DLD1 (cell line): ENCODE results near the gene SGPP2.

Experiments
- in situ Hi-C: cut with HindIII; loops from 2 replicates; pipeline ENCODE4 v1.10.0; 2017; ENCODE audit warnings: low sequenced_read_pairs

The SGPP2 gene

DNA sequence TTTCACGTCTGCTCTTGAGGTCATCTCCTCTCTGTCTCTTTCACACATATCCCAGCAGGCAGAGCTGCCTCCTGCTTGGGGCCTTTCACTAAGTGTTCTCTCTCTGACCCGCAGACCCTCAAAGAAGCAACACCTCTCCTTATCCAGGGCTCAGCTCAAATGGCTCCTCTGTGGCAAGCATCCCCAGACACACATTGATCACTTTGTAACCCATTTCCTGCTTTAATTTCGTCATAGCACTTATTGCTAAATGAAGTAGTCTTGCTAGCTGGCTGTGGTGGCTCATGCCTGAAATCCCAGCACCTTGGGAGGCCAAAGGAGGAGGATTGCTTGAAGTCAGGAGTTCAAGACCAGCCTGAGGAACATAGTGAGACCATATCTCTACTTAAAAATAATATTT, 41.4 kb downstream of the SGPP2 start:
- in situ Hi-C loops = no loop called here

DNA sequence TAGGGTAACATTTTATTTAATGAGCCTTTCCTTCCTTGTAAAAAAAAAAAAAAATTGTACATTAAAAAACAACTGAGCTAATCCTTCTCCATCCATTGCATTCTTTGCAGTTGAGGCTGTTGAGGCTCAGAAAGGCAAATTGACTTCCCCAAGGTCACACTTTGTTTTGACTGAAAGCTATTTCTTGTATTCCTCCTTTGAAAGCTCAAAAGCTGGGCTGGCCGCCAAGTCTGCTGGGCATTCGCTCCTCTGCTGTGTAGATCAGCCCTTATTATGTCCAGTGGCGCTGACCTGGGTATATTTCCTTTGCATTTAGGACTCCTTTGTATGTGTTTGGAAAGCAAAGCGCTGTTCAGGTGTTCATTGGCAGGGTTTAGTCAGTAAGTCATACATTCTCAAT, 44.0 kb downstream of the SGPP2 start:
- in situ Hi-C loops = no loop called here

DNA sequence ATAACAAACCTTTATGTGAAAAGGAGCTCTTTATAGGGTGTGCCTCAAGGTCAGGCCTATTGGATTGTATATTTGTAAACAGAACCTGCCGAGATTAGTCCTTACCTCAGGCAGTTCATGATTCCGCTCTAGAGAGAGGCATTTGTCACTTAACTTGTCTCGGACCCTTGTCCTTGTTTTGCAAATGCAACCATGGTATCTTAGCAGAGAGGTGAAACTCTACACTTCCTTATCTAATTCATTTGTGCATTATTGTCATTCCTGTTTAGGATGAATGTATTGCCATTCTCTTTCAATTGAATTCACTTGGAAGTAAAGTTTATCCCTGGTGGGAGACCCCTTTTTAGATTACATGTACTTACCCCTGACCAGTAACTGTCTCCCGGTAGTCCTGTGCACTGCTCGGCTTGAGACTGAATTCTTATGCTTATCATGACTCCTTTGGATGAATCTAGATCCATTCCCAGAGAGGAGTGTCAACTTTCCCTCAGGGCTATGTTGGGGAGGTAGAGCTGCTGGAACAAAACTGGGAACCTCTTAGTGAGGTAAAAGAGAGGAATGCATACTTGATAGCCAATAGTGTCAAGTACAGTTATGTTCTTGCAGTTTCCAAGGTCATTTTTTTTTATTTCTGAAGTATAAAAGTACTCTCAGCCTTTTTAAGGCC, 46.6 kb downstream of the SGPP2 start:
- in situ Hi-C loops = no loop called here

DNA sequence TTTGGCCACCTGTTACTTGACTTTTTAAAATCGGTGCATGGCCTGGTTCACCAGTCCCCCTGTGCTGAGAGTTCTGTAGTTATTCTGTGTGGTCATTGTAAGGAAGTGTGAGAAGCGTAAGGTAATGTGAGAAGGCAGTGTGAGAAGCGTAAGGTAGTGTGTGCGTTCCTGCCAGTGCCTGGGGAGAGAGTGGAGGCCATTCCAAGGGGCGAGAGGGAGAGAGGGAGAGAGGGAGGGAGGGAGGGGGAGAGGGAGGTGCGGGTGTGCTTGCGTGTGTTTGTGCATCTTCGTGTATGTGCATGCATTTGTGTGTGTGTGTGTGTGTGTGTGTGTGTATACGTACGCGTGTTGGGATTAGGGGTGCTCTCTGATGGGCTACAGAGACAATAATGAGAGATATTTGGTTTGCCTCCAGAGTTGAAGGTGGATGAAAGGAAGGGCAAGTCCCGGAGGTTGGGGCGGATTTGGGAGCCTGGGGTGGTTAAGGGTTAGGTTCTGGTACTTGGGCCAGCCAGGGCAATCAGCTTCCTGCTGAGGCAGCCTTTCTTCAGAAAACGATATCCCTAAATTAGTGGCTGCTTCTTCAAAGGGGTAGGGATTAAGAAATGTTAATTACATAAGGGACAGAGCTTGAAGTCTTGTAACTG, 53.7 kb downstream of the SGPP2 start:
- in situ Hi-C loops = no loop called here

DNA sequence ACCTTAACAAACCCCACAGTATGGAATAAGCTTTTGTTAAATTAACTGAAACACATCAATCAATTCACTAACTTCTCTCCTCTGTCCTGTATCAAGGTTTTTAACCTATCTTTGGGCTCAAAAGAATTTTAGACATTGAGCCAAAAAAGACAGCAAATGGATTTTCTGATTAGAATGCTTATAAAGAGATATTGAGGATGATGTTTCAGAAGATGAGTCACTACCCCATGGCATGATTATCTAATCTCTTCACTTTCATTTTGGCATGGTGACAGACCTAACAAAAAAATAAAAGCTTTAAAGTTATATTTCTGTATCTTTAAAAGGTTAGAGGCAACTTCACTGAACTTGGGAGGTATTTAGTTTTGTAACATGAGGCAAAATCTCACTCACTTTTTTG, 55.5 kb downstream of the SGPP2 start:
- in situ Hi-C loops = no loop called here

DNA sequence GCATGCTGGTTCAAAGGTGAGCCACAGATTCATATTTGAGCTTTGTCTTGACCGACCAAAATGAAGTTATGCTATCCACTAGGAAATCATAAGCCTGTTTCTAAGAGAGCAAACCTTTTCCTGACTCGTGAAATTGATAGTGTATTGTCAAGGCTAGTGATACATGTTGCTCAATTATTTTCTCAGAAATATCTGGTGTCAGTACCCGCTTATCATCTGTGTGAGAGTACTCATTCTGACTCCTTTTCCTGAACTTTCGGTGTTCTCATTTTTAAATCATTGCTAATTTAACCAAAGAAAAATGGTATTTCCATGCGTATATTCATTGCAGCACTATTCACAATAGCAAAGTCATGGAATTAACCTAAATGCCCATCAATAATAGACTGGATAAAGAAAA, 56.2 kb downstream of the SGPP2 start:
- in situ Hi-C loops = no loop called here

DNA sequence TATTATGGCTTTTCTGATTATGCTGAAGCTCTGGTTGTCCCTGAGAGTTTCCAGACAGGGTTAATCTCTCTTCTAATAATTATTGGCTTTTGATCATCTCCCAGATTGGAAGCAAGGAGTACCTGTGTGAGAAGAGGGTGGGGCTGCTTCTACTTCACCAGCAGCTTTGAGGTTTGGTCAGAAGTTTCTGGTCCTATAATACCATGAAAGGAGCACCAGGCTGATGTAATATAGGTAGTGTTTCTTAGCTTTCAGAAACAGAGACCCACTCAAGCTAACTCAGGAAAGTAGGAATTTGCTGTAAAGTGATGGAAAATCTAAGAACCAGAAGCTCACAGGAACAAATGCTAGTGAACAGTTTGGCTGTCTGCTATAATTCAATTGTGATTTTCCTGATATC, 57.6 kb downstream of the SGPP2 start:
- in situ Hi-C loops = no loop called here

DNA sequence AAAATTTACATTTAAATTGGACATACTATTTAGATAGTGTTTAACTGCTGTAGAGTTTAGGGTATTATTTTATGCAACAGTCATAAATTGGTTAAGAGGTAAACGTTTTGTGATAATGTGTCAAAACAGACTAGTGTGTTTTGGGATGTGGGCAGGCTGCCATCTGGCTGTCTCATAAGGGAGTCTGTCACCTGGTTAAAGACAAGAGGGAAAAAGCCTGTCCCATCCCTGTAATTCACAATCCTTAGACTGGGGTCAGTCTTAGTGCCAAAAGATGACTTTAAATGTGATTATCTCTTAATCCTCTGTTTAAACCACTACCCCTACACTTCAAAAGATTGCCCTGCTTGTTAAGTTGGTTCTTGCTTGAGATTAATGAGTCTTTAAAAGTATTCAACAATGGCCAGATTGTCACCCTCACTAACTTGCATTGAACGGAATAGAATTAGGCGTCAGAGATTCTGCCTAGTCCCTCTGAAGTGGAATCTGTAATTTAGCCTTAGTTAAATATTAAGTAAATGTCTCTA, 59.2 kb downstream of the SGPP2 start:
- in situ Hi-C loops = no loop called here

DNA sequence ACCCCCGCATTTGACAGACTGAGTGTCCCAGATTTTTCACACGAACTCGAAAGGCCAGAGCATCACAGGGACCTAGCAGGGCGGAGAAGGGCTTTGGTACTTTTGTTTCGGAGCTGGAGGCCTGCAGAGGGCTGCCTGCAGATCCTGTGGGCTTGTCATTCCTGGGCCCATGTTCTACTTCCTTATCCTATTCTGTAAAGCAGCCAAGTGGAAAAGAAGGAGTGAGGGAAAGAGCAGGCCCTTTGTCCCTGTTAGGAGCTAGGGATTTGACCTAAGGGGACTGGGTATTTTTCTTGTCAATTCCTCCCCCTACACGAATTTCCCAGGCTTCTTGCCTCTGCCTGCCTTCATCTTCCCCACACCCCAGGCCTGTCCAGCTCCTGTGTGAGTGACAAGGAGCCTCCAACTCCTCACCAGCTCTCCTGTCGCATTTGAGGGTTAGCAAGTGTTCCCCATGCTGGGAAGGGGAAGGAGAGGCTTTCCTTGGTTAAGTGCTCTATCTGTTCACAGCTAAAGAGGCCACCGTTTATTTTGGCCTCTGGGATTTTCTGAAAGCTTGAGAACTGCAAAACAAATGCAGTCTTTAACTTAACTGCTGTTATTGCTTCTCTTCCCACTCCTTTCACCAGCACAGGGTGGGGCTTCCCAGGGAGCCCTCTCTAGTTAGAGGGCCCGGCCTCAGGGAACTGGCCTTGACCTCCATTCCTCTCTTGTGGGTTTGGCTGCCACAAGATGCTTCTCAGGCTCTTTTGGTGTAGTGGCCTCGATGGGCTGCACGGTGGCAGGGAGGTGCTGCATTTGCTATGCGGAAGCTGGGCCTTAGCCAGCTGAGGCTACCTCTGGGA, 61.2 kb downstream of the SGPP2 start:
- in situ Hi-C loops = no loop called here

DNA sequence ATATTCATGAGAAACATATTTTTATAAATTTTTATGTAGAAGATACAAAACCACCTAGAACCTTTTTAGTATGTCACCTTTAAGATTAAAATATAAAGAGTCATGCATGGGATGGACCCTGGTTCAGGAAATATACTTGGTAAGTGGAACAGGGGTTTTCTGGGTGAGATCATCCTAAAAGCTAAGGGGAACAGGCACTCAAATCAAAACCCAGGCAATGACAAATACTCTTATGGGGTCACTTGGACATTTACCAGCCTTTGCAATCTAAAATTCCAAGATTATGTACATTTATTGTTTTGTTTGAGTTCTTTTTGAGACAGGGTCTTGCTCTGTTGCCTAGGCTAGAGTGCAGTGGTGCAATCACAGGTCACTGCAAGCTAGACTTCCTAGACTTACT, 65.8 kb downstream of the SGPP2 start:
- in situ Hi-C loops = no loop called here

DNA sequence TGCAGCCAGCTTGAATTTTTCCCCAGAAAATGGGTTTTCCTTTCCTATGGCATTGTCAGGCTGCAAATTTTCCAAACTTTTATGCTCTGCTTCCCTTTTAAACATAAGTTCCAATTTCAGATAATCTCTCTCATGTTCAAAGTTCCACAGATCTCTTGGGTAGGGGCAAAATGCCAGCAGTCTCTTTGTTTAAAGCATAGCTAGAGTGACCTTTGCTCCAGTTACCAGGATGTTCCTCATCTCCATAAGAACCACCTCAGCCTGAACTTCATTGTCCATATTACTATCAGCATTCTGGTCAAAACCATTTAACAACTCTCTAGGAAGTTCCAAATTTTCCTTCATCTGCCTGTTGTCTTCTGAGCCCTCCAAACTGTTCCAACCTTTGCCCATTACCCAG, 68.3 kb downstream of the SGPP2 start:
- in situ Hi-C loops = no loop called here

DNA sequence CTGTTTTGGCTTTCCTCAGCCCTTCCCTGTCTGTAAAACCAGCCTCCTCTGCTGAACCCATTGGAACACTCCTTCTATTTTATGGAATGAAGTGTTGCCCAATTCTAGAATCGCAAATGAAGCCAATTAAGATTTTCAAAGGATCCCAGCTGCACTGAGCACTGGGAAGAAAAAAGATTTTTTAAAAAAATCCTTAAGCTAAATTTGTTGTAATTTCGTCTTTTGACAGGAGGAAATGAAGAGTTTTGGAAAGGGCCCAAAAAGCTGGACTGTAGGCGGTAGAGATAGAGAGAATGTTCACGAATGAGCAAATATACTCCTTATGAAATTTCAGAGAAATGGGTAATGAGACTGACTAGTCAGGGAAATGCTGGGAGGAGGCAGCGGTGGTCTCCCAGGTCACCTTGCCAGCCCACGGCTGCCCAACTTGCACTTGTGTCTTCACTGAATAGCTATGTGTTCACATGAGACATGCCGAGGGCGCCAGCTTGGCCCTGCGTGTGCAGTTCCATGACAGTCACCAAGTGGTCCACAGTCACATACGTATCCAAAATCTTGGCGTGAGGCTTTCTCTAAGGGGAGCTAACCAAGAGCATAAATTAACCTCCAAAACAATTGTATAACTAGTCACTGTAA, 69.9 kb downstream of the SGPP2 start:
- in situ Hi-C loops = no loop called here

DNA sequence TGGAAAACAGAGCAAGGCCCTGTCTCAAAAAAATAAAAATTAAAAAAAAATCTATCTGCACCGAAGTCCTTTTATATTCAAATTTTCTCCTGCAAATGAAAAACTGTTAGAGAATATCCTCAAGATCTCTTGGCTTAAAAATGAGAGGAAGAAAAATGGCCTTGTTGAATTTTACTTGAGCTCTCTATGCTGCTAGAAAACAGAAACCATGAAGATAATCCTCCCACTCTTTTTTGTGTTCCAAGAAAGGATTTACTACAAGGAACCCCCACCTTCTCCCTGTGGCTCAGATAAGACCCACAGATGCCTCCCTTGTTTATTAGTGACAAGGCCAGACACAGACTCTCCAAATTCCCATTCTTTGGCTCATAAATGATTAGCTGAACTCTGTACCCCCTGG, 71.0 kb downstream of the SGPP2 start:
- in situ Hi-C loops = no loop called here

DNA sequence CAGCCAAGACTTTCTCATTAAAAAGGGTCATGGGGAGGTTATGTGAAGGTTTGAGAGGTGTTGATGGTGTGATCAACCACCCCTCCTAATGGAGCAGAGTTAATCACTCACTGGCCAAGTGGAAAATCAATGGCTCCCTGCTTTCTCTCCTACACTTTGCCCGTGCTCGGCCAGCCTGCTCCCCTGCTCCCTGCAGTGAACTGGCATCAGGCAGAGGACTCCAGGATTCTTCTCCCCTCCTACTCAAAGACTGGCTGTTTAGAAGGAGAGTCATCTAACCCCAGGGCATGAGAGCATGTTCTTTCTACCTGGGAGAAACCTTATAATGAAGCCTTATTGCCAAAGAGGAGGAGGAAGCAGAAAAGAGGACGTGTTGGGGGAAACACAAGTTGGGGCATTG, 74.9 kb downstream of the SGPP2 start:
- in situ Hi-C loops = no loop called here

DNA sequence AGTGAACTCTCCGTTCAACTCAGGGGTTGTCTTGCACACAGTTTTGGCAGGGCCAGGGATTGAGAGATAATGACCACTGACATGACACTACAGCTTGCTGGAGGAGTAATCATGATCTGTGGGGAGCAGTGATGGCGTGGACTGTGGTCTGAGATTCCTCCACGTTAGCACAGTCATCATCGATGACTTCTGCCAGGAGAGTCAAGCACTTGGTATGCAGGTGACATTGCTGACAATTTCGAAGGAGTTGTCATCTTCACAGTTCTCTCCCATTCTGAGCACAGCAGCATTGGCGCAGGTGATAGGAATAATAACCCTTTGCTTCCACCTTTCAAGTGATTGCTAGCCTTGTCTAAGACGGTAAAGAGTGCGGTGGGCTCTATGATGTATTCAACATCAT, 79.8 kb downstream of the SGPP2 start:
- in situ Hi-C loops = no loop called here

DNA sequence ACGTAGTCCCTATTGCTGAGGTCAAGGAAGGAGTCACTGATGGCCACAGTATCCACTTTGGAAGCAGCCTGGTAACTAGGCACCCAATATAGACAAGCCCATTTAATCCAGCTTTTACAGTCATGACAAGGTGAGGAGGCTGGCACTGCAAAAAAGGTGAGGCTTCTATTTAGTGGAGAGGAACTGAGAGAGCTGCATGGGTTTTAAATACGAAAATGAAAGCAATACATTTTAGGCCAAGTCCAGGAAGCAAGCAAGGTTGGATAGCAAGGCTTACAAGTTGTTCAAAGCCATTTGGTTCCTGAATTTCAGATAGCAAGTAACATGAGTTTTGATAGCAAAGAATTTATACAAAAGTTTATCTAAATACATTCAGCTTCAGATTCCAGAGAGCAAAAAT, 80.4 kb downstream of the SGPP2 start:
- in situ Hi-C loops = no loop called here

DNA sequence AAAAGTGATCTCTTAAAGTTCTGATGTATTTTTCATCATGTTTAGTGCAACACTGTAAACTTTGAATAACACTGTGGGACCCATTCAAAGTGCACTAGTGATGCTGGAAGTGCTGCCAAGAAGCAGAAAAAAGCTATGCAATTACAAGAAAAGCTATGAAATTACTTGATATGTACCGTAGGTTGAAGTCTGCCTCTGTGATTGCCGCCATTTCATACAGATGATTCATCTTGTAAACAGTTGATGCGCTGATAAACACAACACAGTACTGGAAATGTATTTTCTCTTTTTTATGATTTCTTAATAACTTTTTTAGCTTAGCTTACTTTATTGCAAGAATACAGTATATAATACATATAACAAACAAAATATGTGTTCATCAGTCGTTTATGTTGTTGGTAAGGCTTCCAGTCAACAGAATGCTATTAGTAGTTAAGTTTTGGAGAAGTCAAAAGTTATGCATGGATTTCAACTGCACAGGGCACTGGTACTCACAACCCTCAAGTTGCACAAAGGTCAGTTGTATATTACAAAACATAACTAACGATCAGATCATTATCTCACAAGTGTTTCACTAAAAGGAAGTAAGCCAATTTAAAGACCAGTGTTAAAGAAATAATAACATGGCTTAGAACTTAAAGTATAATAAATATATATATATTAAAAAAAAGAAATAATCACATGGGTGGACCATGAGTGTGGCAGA, 82.0 kb downstream of the SGPP2 start:
- in situ Hi-C loops = no loop called here

DNA sequence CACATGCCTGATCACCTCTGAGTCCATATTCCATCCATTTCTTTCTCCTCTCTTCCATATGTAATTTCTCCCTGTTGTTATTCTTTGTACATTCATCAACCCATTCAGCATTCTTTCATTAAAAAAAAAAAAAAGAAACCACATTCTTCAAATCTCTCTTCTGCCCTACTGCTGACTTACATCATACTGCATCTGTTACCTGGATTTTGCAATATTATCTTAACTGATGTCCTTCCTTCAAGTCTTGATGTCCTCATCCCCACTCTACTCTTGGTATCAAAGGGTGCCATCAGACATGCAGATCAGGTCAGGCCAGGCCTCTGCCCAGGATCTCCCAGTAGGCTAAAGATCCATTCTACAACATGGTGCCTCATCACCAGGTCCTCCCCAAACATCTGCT, 90.6 kb downstream of the SGPP2 start:
- in situ Hi-C loops = no loop called here

DNA sequence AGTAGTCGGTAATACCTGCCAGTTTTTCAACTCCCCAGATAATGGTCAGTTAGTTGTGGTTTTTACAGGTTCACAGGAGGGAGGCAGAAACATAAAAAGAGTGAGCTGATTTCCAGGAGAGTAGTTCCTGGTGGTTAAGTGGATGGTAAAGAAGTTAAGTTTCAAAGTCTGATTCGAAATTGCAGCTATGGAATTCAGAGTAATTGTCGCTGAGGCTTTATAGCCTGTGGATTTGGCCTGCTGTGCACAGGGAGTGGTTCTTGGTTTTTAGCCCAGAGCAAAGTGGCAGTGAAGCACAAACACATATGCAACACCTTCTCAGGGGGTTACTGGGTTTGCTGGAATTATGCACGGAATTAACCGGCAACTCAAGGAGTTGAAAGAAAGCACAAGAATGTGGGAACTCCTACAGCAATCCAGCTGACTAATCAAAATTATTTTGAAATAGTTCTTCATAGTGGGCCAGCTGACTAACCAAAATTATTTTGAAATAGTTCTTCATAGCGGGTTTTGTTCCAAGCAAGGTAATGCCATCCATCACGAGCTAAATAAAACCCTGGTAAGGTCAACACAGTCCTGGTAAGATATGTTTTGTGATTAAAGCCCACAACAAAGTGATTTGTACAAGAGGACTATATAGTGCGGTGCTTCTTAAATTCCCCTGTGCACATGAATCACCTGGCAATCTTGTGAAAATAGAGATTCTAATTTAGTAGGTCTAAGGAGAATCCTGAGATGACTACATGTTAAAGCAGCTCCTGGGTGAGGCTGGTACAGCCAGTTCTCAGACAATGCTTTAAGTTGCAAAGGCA, 94.4 kb downstream of the SGPP2 start:
- in situ Hi-C loops = no loop called here

DNA sequence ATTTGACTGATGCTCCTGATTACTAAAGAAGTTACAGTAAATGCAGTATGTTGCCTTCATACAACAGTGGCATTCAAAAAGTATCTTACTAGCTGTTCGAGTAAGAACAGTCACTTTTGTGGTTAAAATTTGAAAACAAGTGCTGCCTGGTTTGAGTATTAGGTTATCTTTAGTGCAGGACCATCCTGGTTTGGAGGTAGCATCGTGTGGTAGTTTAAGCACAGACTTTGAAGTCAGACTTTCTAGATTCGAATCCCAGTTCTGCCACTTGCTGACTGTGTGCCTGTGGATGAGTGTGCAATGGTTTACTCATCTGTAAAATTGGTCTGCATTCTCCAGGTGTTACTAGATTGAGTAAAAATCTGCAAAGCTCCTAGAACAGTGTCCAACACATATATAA, 96.8 kb downstream of the SGPP2 start:
- in situ Hi-C loops = no loop called here
